ENCODE results near the gene SH3GL2.

DNA sequence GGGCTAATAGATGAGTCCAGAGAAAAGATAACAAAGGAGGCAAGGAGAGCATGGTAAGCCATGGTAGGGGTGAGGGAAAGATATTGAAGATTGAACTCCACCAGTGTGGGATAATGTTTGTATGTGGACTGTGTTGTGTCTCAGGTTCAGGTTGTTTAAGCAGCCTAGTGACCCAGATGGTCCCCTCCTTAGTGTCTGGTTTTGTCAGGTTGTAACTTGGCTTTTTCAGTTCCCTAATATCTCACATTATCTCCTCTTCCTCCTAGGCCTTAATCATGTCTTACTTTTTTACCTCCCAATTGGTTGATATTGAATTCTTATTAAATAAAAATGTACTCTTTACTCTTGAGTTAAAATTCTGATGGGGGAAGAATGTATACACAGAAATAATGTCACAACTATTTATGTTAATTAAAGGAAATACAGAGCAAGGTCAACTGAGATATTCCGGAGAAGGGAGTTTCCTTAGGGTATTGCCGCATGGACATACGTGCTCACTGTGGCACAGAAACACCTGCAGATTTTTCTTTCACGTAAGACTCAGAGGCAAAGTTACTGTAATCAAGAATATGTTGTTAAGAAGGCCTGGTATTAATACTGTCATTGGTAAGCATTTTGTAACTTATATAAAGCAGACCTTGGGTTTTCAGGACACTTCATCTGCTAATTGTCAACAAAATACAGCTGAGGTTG is 23.4 kb upstream of the SH3GL2 start:
- TF ChIP-seq, protein P1, sequence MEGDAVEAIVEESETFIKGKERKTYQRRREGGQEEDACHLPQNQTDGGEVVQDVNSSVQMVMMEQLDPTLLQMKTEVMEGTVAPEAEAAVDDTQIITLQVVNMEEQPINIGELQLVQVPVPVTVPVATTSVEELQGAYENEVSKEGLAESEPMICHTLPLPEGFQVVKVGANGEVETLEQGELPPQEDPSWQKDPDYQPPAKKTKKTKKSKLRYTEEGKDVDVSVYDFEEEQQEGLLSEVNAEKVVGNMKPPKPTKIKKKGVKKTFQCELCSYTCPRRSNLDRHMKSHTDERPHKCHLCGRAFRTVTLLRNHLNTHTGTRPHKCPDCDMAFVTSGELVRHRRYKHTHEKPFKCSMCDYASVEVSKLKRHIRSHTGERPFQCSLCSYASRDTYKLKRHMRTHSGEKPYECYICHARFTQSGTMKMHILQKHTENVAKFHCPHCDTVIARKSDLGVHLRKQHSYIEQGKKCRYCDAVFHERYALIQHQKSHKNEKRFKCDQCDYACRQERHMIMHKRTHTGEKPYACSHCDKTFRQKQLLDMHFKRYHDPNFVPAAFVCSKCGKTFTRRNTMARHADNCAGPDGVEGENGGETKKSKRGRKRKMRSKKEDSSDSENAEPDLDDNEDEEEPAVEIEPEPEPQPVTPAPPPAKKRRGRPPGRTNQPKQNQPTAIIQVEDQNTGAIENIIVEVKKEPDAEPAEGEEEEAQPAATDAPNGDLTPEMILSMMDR (IDR thresholded peaks at IDR 0.05 in 8 of 11, conservative IDR thresholded peaks at IDR 0.05 in 3 of 11): no peak
- TF ChIP-seq POLR2A (IDR thresholded peaks at IDR 0.05): no peak
